GM19468 (cell line): ENCODE measurements around the gene KRTCAP2.

Source experiments
- ATAC-seq: cut with Tn5 transposase; IDR thresholded peaks from one replicate; pipeline ENCODE4 v1.9.1; 2021; ENCODE audit warnings: mild to moderate bottlenecking, moderate library complexity, moderate number of reproducible peaks; ENCODE audit not compliant: unreplicated experiment; ENCODE audit errors: extremely low read depth

KRTCAP2 gene

DNA sequence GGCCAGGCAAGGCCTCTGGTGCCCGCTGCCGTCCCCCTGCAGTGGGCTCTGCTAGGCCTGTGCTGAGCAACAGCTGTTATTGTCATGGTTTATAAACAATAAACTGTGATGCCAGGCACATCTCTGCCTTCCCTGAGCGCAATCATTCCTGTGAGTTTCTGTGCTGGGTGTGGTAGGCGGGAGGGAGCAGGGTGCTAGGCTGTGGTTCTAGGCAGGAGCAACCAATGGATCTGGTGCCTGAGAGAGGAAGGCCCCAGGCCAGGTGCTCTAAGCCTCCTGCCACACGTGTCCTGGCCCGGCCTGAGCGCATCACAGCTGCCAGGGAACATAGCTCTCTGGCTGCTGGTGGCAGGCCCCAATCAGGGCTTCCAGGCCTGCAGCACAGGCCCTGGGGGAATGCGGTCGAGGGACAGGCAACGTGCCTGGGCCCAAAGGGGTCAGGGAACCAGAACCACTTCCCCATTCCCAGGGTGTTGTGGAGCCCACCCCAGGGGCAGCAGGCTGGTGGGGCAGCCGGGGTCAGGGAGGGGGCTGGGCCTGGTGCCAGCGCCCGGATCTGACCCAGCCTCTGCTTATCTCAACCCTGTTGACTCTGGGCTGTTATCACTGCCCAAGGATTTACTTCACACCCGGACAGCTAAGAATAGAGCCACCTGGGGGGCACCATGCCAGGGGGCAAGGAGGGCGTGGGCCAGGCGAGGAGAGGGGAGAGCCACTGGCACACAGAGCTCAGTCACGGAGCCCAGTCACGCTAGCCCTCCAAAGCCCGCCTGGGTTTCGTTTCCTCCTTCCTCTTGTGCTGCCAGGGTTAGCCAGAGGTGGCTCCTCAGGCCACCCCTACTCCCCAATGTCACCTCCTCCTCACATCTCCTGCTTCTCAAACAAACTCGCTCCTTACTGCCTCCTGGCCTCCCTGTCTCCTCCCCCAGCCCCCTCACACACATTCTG, 12.0 kb upstream of the KRTCAP2 start:
- peak; percentile 63 for ATAC-seq

DNA sequence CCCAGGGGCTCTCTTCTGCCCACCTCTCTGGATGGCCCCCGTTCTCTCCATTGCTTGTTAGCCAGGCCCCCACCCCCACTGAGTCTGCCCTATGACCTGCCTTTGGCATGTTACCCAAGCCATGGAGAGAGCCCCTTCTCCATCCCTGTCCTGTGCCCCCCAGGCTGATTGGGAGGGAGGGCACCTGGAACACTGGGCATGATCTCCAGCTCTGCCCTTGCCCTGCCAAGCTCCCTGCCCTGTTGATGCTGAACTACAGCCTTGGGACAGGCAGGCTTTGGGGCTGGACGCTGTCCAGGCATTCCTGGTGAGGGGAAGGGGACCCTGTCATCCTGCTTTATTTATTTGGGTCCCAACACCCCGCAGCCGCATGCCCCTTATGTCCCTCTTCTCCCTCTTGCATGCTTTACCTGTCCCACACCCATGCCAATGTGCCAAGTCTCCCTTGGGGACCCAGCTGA, 11.3 kb upstream of the KRTCAP2 start:
- ATAC-seq, result no peak

DNA sequence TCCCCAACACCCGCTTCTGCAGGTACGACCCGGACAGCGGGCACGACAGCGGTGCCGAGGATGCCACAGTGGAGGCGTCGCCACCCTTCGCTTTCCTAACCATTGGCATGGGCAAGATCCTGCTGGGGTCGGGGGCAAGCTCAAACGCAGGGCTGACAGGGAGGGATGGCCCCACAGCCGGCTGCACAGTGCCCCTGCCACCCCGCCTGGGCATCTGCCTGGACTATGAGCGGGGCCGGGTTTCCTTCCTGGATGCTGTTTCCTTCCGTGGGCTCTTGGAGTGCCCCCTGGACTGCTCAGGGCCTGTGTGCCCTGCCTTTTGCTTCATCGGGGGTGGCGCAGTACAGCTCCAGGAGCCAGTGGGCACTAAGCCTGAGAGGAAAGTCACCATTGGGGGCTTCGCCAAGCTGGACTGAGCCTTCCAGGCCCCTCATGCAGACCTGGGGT, 10.7 kb upstream of the KRTCAP2 start:
- no peak for ATAC-seq

DNA sequence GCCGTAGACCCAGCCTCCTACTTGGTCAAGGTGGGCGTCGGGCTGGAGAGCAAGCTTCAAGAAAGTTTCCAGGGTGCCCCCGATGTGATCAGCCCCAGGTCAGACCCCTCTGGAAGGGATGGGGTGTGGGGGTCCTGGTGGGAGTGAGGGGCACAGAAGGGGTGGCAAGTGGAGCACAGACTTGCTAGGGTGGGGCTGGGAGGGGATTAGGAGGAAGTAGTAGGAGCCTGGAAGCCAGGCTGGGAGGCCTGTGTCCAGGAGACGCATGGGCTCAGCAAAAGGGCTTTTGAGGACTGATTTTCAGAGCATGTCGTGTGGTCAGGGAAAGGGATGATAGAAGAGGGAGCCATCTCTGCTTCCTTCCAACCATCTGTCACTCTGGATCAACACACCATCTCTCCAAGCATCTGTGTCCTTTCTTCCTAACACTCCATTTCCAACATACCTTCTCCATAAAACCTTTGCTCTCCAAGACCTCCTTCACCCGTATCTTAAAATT, 9.0 kb upstream of the KRTCAP2 start:
- ATAC-seq, result no peak

DNA sequence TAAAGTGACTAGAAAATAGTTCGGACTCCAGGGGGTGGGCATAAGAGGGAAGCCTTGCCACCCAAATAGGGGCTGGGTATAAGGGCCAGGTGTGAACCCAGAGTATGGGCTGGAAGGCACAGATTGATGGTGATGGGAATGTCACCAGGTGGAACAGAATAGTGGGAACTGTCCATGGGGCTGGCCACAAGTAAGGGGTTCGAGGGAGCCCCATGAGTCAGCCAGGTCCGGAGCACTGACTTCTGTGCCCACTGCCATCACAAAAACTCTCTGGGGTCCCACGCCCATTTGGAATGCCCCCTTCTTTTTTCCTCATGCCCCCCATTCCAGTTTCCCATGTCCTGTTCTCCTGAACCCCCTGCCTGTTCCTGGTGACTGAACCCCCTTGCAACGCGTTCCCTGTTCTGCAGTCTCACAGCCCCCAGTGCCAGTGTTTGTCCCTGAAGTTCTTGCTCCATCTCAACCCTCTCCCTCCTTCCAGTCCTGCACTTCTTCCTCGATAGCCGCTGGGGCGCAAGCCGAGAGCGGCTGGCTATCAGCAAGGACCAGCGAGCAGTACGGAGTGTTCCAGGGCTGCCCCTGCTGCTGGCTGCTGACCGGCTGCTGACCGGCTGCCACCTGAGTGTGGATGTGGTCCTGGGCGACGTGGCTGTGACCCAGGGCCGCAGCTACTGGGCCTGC, 8.4 kb upstream of the KRTCAP2 start:
- no peak for ATAC-seq

DNA sequence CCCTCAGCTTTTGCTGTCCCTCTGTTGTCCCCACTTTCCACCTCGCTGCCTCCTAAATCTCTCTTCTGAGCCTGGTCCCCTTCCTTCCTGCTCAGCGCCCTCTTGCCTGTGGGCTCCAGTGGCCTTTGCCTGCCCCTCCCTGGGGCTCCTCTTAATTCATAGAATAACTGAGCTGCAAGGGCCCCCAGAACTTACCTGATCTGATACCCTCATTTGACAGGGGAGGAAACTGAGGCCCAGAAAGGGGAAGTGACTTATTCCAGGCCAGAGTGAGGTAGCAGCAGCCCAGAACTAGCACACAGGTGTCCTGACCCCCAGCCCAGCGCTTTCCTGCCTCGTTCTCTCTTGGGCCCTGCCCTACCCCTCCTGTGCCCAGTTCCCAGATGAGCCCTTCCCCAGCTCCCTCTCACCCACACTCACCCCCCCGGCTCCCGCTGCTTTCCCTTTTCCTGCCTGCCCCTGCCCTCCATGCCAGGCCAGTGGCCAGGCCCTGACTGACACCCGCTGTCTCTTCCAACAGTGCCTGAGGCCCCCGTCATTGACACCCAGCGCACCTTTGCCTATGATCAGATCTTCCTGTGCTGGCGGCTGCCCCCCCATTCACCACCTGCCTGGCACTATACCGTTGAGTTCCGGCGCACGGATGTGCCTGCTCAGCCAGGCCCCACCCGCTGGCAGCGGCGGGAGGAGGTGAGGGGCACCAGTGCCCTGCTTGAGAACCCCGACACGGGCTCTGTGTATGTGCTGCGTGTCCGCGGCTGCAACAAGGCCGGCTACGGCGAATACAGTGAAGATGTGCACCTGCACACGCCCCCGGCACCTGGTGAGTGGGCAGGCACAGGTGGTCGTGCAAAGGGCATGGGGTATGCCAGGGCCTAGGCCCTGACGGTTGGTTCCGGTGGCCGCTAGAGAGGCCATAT, 6.3 kb upstream of the KRTCAP2 start:
- ATAC-seq, result no peak

DNA sequence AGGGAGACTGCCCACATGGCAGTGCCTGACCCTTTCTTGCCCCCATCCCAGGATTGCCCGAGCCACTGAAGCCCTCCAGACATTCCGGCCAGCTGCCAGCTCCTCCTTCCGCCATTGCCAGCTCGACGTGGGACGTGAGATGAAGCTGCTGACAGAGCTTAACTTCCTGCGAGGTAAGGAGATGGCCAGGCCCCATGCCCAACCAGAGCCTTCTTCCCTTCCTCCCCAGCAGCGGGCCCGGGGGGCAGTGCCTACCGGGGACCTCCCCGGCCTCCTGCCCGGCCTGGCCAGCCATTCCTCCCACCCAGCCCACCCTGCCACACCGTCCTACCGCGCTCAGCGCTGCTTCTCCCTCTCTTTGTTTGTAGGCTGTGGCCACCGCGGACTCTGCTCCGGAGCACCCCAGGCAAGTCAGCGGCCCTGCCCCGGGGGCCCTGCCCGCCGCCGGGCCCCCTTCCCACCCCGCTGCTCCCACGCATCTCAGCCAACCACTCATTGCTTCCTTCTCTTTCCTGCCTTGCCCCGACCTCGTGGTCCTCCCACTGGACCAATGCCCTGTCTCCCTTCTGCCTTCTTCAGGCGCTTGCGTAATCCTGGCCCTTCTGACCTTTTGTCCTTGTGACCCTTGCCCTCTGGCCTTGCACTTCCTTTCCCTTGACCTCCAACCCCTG, 5.5 kb upstream of the KRTCAP2 start:
- no peak for ATAC-seq

DNA sequence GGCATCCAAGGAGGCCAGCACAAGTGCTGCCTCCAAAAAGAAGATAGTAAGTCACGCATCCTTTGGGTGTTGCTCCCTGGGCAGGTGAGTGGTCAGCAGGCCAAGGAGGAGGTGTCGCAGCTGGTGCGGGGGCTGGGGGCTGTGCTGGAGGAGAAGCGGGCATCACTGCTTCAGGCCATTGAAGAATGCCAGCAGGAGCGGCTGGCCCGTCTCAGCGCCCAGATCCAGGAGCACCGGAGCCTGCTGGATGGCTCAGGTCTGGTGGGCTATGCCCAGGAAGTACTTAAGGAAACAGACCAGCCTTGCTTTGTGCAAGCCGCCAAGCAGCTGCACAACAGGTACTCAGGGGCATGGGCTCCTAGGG, 4.8 kb upstream of the KRTCAP2 start:
- ATAC-seq, result no peak

DNA sequence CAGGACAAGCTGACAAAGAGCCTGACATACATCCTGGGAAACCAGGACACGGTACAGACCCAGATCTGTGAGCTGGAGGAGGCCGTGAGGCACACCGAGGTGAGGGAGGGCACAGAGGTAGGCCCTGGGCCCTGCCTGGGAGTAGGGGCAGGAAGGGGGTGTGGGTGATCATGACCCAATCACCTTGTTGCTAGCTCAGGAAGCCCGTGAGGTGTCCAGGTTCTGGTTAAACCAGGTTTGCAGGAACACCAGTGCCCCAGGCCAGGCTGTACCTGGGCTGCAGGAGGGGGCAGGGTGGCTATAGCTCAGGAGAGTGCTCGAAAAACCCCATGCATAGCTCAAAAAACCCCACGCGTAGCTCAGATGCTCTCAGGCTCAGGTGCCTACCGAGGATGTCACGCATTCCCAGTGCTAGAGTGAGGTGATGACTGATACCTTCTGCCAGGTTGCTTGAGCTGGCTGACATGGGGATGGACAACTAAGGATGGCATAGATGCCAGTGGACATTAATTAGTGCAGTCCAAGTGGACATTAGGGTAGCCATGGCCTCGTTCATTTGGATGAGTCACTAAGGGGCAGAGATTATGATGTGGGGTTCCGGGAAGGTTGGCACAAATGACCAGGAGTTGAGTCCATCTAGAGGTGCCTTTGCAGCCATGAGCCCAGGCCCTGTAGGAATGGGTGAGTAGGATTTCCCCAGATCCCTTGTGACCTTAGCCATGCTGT, 4.3 kb upstream of the KRTCAP2 start:
- ATAC-seq, result no peak

DNA sequence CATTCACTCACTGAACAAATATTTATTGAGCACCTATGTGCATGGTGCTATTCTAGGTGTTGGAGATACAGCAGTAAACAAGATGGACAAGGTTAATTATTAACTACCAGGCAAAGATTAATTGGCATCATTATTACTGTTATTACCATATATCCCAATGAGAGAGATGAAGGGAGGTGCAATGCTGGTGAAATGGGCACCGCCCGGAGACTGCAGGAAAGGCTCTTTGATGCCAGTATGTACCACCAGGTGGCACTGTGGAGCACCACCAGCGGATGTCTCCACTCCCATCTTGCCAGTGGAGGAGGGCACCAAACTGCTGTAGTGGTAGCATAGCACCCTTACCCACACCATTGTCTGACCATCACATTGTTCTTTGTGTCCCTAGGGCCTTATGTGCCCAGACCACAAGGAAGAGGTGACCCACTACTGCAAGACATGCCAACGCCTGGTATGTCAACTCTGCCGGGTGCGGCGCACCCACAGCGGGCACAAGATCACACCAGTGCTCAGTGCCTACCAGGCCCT, 3.5 kb upstream of the KRTCAP2 start:
- no peak for ATAC-seq

DNA sequence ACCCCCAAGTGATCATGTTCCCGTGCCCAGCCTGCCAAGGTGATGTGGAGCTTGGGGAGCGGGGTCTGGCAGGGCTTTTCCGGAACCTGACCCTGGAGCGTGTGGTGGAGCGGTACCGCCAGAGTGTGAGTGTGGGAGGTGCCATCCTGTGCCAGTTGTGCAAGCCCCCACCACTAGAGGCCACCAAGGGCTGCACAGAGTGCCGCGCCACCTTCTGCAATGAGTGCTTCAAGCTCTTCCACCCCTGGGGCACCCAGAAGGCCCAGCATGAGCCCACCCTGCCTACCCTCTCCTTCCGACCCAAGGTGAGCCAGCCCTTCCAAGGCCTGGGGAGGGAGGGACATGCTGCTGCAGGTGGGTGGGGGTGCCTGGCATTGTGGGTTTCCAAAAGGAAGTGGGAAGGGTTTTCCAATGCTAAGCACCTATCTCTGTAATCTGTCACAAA, 2.8 kb upstream of the KRTCAP2 start:
- no peak for ATAC-seq

DNA sequence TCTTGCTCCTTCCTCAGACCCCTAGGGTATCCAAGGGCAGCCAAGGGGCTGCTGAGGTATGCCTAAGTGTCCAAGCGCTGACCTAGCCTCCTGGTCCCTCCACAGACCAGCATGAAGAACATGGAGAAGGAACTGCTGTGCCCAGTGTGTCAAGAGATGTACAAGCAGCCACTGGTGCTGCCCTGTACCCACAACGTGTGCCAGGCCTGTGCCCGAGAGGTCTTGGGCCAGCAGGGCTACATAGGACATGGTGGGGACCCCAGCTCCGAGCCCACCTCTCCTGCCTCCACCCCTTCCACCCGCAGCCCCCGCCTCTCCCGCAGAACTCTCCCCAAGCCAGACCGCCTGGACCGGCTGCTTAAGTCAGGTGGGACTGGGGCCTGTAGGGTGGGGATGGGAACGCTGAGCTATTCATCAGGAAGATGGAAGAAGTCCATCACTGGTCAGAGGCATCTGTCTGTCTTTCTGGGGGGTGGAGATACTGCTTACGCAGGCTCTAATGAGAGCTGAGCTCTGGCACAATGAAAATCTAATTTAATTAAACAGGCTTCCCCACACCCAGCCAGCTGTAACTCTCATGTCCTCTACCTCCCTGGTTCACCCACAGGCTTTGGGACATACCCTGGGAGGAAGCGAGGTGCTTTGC, 2.3 kb upstream of the KRTCAP2 start:
- no peak for ATAC-seq

DNA sequence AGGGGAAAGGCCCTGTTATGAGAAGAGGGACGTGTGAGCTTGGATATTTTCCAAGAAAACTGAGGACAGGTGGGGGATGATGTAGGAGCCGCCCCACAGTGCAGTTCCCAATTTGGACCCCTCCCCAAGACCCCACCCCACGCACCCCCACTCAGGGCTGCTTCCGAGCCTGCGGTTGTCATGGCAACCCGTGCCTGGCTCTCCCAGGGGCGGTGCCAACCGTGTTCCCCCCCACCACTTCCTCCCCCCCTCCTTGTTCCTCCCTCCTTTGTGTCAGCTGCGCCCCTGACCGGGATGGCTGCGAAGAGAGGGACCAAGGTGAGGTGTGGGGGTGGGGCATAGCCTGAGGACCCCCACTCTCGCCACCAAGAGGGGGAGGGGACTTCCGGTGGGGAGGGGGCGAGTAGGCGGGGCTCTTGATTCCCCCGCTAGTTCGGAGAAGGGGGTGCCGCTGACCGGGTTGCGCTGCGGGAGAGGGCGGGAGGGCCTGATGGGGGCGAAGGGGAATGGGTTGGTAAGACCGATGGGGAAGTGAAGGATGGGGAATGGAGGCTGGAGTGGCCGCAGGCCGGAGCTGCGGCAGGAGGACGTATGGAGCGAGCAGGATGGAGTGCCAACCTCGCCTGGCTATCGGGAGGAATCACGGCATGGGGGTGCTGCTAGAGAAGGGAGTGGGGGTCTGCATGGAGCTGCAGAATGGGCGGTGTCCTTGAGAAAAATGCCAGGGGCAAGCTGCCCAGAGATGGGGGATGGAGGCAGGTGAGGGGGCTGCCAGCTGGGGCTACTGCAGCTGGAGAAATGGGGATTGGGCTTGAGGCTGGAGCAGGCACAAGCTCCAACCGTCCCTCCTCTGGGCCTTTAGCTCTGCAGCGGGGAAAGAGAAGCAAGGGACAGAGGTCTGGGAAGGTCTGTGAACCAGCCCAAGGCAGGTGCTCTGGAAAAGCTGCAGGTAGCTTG, 1.5 kb upstream of the KRTCAP2 start:
- no peak for ATAC-seq

DNA sequence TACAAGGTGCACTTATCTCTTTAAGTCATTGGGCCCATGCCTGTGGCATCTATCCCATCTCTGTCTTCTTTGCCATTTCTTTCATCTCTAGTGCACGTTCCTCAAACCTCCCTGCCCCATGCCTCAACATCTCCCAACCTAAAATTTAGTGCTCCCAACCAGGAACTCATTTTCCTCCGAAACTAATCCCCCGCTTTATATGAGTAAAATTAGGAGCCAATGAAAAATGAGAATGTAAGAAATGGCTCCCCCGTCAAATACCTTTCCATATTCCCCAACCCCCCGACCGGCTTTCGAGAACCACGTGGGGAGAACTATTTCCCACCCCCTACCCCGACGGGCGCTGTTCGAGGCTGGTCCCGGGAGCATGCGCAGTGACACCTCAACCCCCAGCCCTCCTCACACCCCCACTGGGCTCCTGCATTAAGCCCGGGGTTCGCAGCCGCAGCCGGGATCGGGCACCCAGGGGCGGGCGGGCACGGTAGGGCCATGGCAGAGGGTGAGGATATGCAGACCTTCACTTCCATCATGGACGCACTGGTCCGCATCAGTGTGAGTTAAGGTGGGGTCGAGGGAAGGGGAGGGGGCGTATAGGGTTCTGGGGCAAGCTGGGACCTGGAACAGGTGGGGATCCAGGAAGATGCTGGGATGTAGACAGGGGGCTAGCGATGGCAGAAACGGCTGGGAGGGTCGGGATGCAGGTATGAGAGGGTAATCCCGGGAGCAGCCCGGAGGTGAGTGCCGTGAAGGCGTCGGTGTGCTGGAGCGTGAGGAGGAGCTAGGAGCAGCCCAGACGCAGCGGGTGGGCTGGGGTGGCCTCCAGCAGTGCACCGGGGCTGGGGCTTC, 597 bp upstream of the KRTCAP2 start, which contains the start of gene TRIM46:
Gene TRIM46 (plus strand): TSS at position 372 of the 846 bp plus-strand sequence. CDS start 118 bp downstream, at position 490.
- ATAC-seq, result no peak

DNA sequence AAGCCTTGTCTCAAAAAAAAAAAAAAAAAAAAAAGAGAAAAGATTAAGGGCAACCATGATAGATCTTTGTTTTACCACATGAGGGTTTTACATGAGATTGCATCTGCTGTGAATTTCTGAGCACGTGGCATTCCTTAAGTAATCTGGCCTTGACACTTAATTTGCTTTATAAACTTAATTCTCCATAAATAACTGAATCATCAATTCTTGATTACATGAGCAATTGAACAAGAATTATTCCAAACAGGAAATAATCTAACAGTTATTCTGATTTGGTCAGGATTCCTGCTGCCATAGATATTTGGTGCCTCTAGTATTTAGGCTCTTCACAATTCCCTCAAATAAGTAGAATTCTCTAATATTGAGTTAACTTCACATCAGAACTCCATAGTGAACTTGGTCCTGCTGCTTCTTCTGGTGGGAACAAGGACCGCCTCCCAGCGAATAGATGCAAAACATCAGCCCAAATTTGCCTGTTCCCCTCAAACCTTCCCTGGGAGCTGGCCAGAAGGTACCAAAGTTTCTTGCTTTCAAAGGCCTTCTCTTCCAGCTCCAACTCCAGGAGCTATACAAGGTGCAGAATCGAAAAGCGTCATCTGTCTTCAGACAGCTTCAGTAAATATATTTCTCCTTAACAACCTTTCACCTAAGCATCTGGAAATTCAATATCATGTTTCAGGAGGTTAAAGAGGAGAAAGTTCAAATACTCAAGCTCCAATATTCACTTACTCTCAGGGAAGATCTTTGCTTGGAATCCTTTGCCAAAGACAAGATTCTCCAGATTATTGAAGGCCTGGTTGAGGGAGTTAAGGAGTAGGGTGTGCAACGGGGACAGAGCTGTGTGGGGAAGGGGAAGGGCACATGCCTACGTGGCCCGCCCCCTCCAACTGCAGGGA, 1.0 kb downstream of the KRTCAP2 start:
- peak; percentile 15 for ATAC-seq
